HepG2 (cell line): ENCODE results near the gene FBLL1. TPM values are rescaled to one million over a fixed set of nuclear protein-coding genes. Genes with fewer than 3 reads are reported as not detected.

Source experiments
- GTF2F1 ChIP-seq: fragments of 150-350 bp; IDR thresholded peaks from 2 replicates; pipeline ENCODE4 v1.6.1; 2014; ENCODE audit warnings: low read length
- KAT2B ChIP-seq: fragments of 150-350 bp; IDR thresholded peaks from 2 replicates; pipeline ENCODE4 v1.6.1; 2014; ENCODE audit warnings: low read depth, low read length, borderline replicate concordance
- MIER2 ChIP-seq: IDR thresholded peaks from 2 replicates; pipeline ENCODE4 v1.6.1; 2016; ENCODE audit warnings: missing biosample characterization, missing genetic modification reagents
- PHF5A ChIP-seq: IDR thresholded peaks from one replicate; pipeline ENCODE4 v1.6.1; 2018; ENCODE audit warnings: low read depth, missing genetic modification reagents; ENCODE audit not compliant: unreplicated experiment
- SETDB1 ChIP-seq: sonication (generic); formaldehyde crosslinking; IDR thresholded peaks from 2 replicates; pipeline ENCODE4 v1.5.1; 2020; ENCODE audit warnings: missing genetic modification reagents, mild to moderate bottlenecking, borderline replicate concordance
- SP1 ChIP-seq, 2 experiments: fragments of 450-650 bp in 1 of 2; sonication (generic) in 1 of 2; formaldehyde crosslinking in 1 of 2; IDR thresholded peaks; 2 replicates each; pipeline versions ENCODE4 v1.4.0 to v1.6.1; 2016 to 2020; ENCODE audit warnings: missing genetic modification reagents in 1 of 2
- TAF1 ChIP-seq: sonication (generic); formaldehyde crosslinking; IDR thresholded peaks from 2 replicates; pipeline ENCODE4 v1.4.0; 2020; ENCODE audit warnings: missing genetic modification reagents
- TRIM24 ChIP-seq: sonication (generic); formaldehyde crosslinking; IDR thresholded peaks from 2 replicates; pipeline ENCODE4 v1.8.0; 2022; ENCODE audit warnings: mild to moderate bottlenecking, missing genetic modification reagents
- ZNF552 ChIP-seq: sonication (generic); formaldehyde crosslinking; IDR thresholded peaks from 2 replicates; pipeline ENCODE4 v1.9.0; 2022; ENCODE audit warnings: missing genetic modification reagents, mild to moderate bottlenecking, borderline replicate concordance
- ZNF660 ChIP-seq: sonication (generic); formaldehyde crosslinking; IDR thresholded peaks from 2 replicates; pipeline ENCODE4 v1.5.1; 2020; ENCODE audit warnings: mild to moderate bottlenecking, low read depth, missing genetic modification reagents, borderline replicate concordance
- ZSCAN22 ChIP-seq: sonication (generic); formaldehyde crosslinking; IDR thresholded peaks from 2 replicates; pipeline ENCODE4 v1.4.0; 2020; ENCODE audit warnings: mild to moderate bottlenecking, missing genetic modification reagents
- polyA plus RNA-seq, 8 experiments: library from polyadenylated mRNA; depleted of rRNA in 3 of 8; stranded (reverse) in 7 of 8; unstranded in 1 of 8; fragments of >200 nt; fragmentation: Illumina TruSeq in 4 of 8; extraction: Trizol in 4 of 8; gene quantifications; 2 replicates each; pipeline versions ENCODE4 v1.2.1 to v1.2.3, GENCODE V29; 2011 to 2016; ENCODE audit warnings: low read depth in 4 of 8, missing spikeins in 1 of 8, mixed read lengths in 1 of 8; ENCODE audit not compliant: insufficient read depth in 1 of 8
- total RNA-seq, 5 experiments: library from RNA; depleted of rRNA; stranded (reverse); fragments of >200 nt; fragmentation: Illumina TruSeq; extraction: Trizol; gene quantifications; 2 replicates each; pipeline ENCODE4 v1.2.3, GENCODE V29; 2016; ENCODE audit warnings: low read depth in 1 of 5
- TF ChIP-seq, protein P1 (sequence below): sonication (generic); formaldehyde crosslinking; IDR thresholded peaks from one replicate; pipeline ENCODE4 v1.5.1; 2020; ENCODE audit warnings: mild to moderate bottlenecking, missing genetic modification reagents; ENCODE audit errors: not compliant biosample characterization
- TF ChIP-seq, protein P2 (sequence below): sonication (generic); formaldehyde crosslinking; IDR thresholded peaks from 2 replicates; pipeline ENCODE4 v1.5.1; 2020; ENCODE audit warnings: missing genetic modification reagents, mild to moderate bottlenecking, borderline replicate concordance

FBLL1 gene
- total and polyA plus RNA-seq, 2 of the 13 experiments (the other 11 are each of a cell fraction or from before 2014, with no cell fraction given): 0.17 to 0.18 TPM

- TF ChIP-seq, protein P1, sequence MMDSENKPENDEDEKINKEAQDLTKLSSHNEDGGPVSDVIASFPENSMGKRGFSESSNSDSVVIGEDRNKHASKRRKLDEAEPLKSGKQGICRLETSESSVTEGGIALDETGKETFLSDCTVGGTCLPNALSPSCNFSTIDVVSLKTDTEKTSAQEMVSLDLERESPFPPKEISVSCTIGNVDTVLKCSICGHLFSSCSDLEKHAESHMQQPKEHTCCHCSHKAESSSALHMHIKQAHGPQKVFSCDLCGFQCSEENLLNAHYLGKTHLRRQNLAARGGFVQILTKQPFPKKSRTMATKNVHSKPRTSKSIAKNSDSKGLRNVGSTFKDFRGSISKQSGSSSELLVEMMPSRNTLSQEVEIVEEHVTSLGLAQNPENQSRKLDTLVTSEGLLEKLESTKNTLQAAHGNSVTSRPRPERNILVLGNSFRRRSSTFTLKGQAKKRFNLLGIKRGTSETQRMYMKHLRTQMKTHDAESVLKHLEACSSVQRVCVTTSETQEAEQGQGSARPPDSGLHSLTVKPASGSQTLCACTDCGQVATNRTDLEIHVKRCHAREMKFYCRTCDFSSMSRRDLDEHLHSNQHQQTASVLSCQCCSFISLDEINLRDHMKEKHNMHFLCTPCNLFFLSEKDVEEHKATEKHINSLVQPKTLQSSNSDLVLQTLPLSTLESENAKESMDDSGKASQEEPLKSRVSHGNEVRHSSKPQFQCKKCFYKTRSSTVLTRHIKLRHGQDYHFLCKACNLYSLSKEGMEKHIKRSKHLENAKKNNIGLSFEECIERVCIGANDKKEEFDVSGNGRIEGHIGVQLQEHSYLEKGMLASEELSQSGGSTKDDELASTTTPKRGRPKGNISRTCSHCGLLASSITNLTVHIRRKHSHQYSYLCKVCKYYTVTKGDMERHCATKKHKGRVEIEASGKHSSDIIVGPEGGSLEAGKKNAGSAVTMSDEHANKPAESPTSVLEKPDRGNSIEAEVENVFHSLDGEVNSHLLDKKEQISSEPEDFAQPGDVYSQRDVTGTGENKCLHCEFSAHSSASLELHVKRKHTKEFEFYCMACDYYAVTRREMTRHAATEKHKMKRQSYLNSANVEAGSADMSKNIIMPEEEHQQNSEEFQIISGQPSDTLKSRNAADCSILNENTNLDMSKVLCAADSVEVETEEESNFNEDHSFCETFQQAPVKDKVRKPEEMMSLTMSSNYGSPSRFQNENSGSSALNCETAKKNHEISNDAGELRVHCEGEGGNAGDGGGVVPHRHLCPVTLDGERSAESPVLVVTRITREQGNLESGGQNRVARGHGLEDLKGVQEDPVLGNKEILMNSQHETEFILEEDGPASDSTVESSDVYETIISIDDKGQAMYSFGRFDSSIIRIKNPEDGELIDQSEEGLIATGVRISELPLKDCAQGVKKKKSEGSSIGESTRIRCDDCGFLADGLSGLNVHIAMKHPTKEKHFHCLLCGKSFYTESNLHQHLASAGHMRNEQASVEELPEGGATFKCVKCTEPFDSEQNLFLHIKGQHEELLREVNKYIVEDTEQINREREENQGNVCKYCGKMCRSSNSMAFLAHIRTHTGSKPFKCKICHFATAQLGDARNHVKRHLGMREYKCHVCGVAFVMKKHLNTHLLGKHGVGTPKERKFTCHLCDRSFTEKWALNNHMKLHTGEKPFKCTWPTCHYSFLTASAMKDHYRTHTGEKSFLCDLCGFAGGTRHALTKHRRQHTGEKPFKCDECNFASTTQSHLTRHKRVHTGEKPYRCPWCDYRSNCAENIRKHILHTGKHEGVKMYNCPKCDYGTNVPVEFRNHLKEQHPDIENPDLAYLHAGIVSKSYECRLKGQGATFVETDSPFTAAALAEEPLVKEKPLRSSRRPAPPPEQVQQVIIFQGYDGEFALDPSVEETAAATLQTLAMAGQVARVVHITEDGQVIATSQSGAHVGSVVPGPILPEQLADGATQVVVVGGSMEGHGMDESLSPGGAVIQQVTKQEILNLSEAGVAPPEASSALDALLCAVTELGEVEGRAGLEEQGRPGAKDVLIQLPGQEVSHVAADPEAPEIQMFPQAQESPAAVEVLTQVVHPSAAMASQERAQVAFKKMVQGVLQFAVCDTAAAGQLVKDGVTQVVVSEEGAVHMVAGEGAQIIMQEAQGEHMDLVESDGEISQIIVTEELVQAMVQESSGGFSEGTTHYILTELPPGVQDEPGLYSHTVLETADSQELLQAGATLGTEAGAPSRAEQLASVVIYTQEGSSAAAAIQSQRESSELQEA: no peak
- TF ChIP-seq SETDB1 (CRISPR knock-in tag) (no peak), ZNF660 (CRISPR knock-in tag) (no peak), TAF1 (CRISPR knock-in tag) (peak; percentile 93), ZNF552 (CRISPR knock-in tag) (no peak; the same call in 1 of the 2 replicates), PHF5A (CRISPR knock-in tag) (no peak), GTF2F1 (no peak), TRIM24 (CRISPR knock-in tag) (no peak), SP1 (IDR thresholded peaks at IDR 0.05) (no peak), SP1 (CRISPR knock-in tag; IDR thresholded peaks at IDR 0.05) (peak; percentile 90), ZSCAN22 (CRISPR knock-in tag) (no peak), KAT2B (no peak), MIER2 (CRISPR knock-in tag) (no peak)
- TF ChIP-seq, protein P2, sequence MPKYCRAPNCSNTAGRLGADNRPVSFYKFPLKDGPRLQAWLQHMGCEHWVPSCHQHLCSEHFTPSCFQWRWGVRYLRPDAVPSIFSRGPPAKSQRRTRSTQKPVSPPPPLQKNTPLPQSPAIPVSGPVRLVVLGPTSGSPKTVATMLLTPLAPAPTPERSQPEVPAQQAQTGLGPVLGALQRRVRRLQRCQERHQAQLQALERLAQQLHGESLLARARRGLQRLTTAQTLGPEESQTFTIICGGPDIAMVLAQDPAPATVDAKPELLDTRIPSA: no peak
Observed at GRCh38 chr5:168579488-168580226, 50.6 kb downstream of the FBLL1 start (continued).
